B cell (primary cell): ENCODE data around the gene DCHS2.

ENCODE experiments used
- EZH2 ChIP-seq: IDR thresholded peaks from 2 replicates; pipeline ENCODE4 v1.6.1; 2012; ENCODE audit warnings: borderline replicate concordance, low read depth, mild to moderate bottlenecking, moderate library complexity, low read length; ENCODE audit not compliant: insufficient read depth, poor library complexity, severe bottlenecking
- TF ChIP-seq, protein P1 (sequence below): fragments of 200-600 bp; IDR thresholded peaks from one replicate; pipeline ENCODE4 v1.8.0; 2022; ENCODE audit warnings: antibody characterized with exemption, mild to moderate bottlenecking

DNA sequence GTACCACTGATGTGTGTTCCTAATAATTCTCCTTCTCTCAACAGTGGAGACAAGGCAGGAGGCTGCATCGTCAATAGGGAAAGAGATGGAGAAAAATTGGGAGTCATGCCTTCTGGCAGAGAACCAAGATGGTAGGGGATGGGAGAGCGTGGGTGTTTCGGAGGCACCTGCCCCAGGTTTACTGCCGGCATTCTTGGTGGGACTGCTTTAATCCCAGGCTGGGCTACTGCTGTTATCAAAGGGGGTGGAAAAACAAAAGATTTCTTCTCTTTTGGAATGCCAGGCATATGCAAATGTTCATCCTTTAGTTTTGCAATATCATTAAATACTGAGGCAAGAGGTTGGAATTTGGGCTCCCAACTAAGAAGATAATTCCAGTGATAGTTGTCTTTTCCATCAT is 257.0 kb downstream of the DCHS2 start:
- TF ChIP-seq, protein P1, sequence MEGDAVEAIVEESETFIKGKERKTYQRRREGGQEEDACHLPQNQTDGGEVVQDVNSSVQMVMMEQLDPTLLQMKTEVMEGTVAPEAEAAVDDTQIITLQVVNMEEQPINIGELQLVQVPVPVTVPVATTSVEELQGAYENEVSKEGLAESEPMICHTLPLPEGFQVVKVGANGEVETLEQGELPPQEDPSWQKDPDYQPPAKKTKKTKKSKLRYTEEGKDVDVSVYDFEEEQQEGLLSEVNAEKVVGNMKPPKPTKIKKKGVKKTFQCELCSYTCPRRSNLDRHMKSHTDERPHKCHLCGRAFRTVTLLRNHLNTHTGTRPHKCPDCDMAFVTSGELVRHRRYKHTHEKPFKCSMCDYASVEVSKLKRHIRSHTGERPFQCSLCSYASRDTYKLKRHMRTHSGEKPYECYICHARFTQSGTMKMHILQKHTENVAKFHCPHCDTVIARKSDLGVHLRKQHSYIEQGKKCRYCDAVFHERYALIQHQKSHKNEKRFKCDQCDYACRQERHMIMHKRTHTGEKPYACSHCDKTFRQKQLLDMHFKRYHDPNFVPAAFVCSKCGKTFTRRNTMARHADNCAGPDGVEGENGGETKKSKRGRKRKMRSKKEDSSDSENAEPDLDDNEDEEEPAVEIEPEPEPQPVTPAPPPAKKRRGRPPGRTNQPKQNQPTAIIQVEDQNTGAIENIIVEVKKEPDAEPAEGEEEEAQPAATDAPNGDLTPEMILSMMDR: no peak
- TF ChIP-seq EZH2: no peak
